ENCODE data around the gene UBASH3B. TPM values are rescaled to one million over a fixed set of nuclear protein-coding genes. Genes with fewer than 3 reads are reported as not detected.
A peak's percentile ranks its signal among the peaks of the same experiment; 100 is the strongest.

Gene UBASH3B
- total RNA-seq, 1 donor from 2014 or later = 6.7 TPM

DNA sequence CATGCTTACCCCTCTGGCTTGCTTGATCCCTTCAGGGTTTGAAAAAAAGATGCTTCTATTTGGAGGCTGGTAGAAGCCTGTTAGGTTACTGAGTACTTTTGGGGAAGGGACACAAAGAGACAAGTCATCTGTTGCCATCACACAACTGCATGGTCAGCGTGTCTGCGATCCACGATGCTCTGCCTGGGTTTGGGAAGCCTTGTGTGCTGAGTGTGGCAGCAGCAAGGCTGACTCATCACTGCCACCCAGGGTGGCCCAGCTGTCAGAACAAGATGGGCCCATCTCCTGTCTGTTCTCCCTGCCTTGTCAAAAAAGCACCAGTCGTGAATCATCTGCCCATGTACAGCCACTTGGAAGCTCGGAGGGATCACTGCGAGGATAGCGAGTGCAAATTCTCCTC lies 26.2 kb downstream of the UBASH3B start:
- peak; percentile 36 for DNase-seq
- no peaks in the 10 kb centered on the region for H3K9me3 Mint-ChIP-seq (ENCODE audit: unreplicated experiment)

GRCh38 chr11:122682464-122682863 lies 26.9 kb downstream of the UBASH3B start:
- H3K27ac Mint-ChIP-seq (ENCODE audit: unreplicated experiment) = no peak overlapping the region
- no peaks in the 10 kb centered on the region for H3K27me3 Mint-ChIP-seq (ENCODE audit: unreplicated experiment)
- H3K4me1 Mint-ChIP-seq (ENCODE audit: low read depth, unreplicated experiment) = peaks cover 17% of the 10 kb centered on the region
- no peak for DNase-seq
- H3K36me3 Mint-ChIP-seq (ENCODE audit: unreplicated experiment) = no peaks in the 10 kb centered on the region
- TF ChIP-seq, protein P1, sequence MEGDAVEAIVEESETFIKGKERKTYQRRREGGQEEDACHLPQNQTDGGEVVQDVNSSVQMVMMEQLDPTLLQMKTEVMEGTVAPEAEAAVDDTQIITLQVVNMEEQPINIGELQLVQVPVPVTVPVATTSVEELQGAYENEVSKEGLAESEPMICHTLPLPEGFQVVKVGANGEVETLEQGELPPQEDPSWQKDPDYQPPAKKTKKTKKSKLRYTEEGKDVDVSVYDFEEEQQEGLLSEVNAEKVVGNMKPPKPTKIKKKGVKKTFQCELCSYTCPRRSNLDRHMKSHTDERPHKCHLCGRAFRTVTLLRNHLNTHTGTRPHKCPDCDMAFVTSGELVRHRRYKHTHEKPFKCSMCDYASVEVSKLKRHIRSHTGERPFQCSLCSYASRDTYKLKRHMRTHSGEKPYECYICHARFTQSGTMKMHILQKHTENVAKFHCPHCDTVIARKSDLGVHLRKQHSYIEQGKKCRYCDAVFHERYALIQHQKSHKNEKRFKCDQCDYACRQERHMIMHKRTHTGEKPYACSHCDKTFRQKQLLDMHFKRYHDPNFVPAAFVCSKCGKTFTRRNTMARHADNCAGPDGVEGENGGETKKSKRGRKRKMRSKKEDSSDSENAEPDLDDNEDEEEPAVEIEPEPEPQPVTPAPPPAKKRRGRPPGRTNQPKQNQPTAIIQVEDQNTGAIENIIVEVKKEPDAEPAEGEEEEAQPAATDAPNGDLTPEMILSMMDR (IDR thresholded peaks at IDR 0.05; ENCODE audit: partially characterized antibody, unreplicated experiment) = no peak
- H3K9me3 Mint-ChIP-seq (ENCODE audit: unreplicated experiment) = no peaks in the 10 kb centered on the region
- no peak overlapping the region for H3K4me3 Mint-ChIP-seq (ENCODE audit: unreplicated experiment)

More for the DNA sequence above, 26.2 kb downstream of the UBASH3B start:
- Mint-ChIP-seq H3K4me1 (ENCODE audit: low read depth, unreplicated experiment) (peaks cover 17% of the 10 kb centered on the region), H3K4me3 (ENCODE audit: unreplicated experiment) (no peak overlapping the region), H3K36me3 (ENCODE audit: unreplicated experiment) (no peaks in the 10 kb centered on the region), H3K27ac (ENCODE audit: unreplicated experiment) (peak overlapping the region; percentile 64), H3K27me3 (ENCODE audit: unreplicated experiment) (no peaks in the 10 kb centered on the region)
- TF ChIP-seq, protein P1 (IDR thresholded peaks at IDR 0.05; ENCODE audit: partially characterized antibody, unreplicated experiment) = no peak

- H3K36me3 Mint-ChIP-seq (ENCODE audit: unreplicated experiment) = no peaks in the 10 kb centered on the region
- no peak overlapping the region for H3K4me3 Mint-ChIP-seq (ENCODE audit: unreplicated experiment)
- no peak for DNase-seq
- H3K9me3 Mint-ChIP-seq (ENCODE audit: unreplicated experiment) = no peaks in the 10 kb centered on the region
- no peak overlapping the region for H3K27ac Mint-ChIP-seq (ENCODE audit: unreplicated experiment)
- no peaks in the 10 kb centered on the region for H3K27me3 Mint-ChIP-seq (ENCODE audit: unreplicated experiment)
- H3K4me1 Mint-ChIP-seq (ENCODE audit: low read depth, unreplicated experiment) = peaks cover 17% of the 10 kb centered on the region
- TF ChIP-seq, protein P1 (IDR thresholded peaks at IDR 0.05; ENCODE audit: partially characterized antibody, unreplicated experiment) = no peak
Observed at GRCh38 chr11:122685041-122685440, 29.5 kb downstream of the UBASH3B start.

GRCh38 chr11:122686111-122686510 lies 30.6 kb downstream of the UBASH3B start:
- H3K27ac Mint-ChIP-seq (ENCODE audit: unreplicated experiment) = peak overlapping the region; percentile 92
- H3K9me3 Mint-ChIP-seq (ENCODE audit: unreplicated experiment) = no peaks in the 10 kb centered on the region
- DNase-seq = no peak
- peak overlapping the region; percentile 30 for H3K4me3 Mint-ChIP-seq (ENCODE audit: unreplicated experiment)
- H3K27me3 Mint-ChIP-seq (ENCODE audit: unreplicated experiment) = no peaks in the 10 kb centered on the region
- TF ChIP-seq, protein P1 (IDR thresholded peaks at IDR 0.05; ENCODE audit: partially characterized antibody, unreplicated experiment) = no peak
- H3K36me3 Mint-ChIP-seq (ENCODE audit: unreplicated experiment) = no peaks in the 10 kb centered on the region
- H3K4me1 Mint-ChIP-seq (ENCODE audit: low read depth, unreplicated experiment) = peaks cover 17% of the 10 kb centered on the region

- TF ChIP-seq, protein P1 (IDR thresholded peaks at IDR 0.05; ENCODE audit: partially characterized antibody, unreplicated experiment) = no peak
- DNase-seq = no peak
- Mint-ChIP-seq H3K9me3 (ENCODE audit: unreplicated experiment) (peaks cover 3% of the 10 kb centered on the region), H3K27me3 (ENCODE audit: unreplicated experiment) (no peaks in the 10 kb centered on the region), H3K36me3 (ENCODE audit: unreplicated experiment) (peaks cover 5% of the 10 kb centered on the region), H3K4me1 (ENCODE audit: low read depth, unreplicated experiment) (peaks cover 12% of the 10 kb centered on the region), H3K4me3 (ENCODE audit: unreplicated experiment) (no peak overlapping the region), H3K27ac (ENCODE audit: unreplicated experiment) (no peak overlapping the region)
Observed at GRCh38 chr11:122690384-122690783, 34.9 kb downstream of the UBASH3B start.

Data from glutamatergic neuron (in vitro differentiated cells).